ENCODE results near the gene ACP3. TPM values are rescaled to one million over a fixed set of nuclear protein-coding genes. Genes with fewer than 3 reads are reported as not detected.

Gene ACP3
- total RNA-seq, 3 donors from 2014 or later (not counting 1 experiment from before 2014, with no cell fraction given), result 0.75 to 2.1 (median 1.7) TPM

Other genes starting within 250 kb of the ACP3 start
- 10 to 100 TPM; 30.5 to 44.0 (median 42.9) TPM for gene DNAJC13, start 100.1 kb downstream of the ACP3 start, total RNA-seq